ENCODE measurements around the gene KRTAP5-5.
"Not testable (repeated sequence)": the region's sequence is repeated elsewhere in the genome, so short reads cannot be mapped to it uniquely, and the experiment has no call there.

KRTAP5-5 gene

GRCh38 chr11:1660111-1660867 is 30.7 kb downstream of the KRTAP5-5 start:
- DNase-seq (ENCODE audit: low spot score) = no peak
- in situ Hi-C loops (cut with MboI; ENCODE audit: low pct_unique_long_range_greater_than_20kb, low sequenced_read_pairs, unreplicated experiment) = no loop called here
- TF ChIP-seq, protein P1, sequence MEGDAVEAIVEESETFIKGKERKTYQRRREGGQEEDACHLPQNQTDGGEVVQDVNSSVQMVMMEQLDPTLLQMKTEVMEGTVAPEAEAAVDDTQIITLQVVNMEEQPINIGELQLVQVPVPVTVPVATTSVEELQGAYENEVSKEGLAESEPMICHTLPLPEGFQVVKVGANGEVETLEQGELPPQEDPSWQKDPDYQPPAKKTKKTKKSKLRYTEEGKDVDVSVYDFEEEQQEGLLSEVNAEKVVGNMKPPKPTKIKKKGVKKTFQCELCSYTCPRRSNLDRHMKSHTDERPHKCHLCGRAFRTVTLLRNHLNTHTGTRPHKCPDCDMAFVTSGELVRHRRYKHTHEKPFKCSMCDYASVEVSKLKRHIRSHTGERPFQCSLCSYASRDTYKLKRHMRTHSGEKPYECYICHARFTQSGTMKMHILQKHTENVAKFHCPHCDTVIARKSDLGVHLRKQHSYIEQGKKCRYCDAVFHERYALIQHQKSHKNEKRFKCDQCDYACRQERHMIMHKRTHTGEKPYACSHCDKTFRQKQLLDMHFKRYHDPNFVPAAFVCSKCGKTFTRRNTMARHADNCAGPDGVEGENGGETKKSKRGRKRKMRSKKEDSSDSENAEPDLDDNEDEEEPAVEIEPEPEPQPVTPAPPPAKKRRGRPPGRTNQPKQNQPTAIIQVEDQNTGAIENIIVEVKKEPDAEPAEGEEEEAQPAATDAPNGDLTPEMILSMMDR (IDR thresholded peaks at IDR 0.05; ENCODE audit: extremely low read depth, insufficient read depth, missing control alignments) = no peak

- DNase-seq (ENCODE audit: low spot score); in situ Hi-C loops (cut with MboI; ENCODE audit: low pct_unique_long_range_greater_than_20kb, low sequenced_read_pairs, unreplicated experiment): not testable (repeated sequence)
Measured at GRCh38 chr11:1661454-1662269, 32.1 kb downstream of the KRTAP5-5 start.

DNA sequence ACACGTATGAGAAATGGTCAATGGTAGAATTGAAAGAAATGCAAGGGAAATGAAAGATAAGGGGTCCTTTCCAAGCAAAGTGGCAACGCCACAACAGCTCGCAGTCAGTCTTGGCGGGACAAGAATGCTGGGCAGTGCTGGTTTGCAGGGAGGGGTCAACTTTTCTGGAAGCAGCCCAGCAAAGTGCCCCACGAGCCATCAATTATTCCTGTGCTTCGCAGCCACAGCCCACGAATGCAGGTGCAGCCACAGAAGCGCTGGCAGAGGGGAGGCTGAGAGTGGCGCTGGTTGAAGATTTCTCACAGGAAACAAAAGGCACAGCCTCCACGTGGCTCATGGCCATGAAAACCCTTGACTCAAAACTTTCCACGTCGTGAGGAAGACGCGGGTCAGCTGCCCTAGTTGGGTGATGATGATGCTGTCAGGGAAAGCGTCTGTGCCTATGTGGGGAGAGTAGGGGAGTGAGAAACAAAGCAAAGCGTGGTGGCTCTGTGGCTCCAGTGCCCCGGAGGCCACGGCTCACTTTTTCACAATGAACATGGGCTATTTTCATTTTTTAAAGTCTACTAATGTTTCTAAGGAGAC is 33.2 kb downstream of the KRTAP5-5 start:
- in situ Hi-C loops (cut with MboI; ENCODE audit: low pct_unique_long_range_greater_than_20kb, low sequenced_read_pairs, unreplicated experiment); DNase-seq (ENCODE audit: low spot score): not testable (repeated sequence)

- TF ChIP-seq, protein P1 (IDR thresholded peaks at IDR 0.05; ENCODE audit: extremely low read depth, insufficient read depth, missing control alignments) = no peak
- DNase-seq (ENCODE audit: low spot score) = no peak
- in situ Hi-C loops (cut with MboI; ENCODE audit: low pct_unique_long_range_greater_than_20kb, low sequenced_read_pairs, unreplicated experiment) = no loop called here
Measured at GRCh38 chr11:1665313-1665712, 35.7 kb downstream of the KRTAP5-5 start.

DNA sequence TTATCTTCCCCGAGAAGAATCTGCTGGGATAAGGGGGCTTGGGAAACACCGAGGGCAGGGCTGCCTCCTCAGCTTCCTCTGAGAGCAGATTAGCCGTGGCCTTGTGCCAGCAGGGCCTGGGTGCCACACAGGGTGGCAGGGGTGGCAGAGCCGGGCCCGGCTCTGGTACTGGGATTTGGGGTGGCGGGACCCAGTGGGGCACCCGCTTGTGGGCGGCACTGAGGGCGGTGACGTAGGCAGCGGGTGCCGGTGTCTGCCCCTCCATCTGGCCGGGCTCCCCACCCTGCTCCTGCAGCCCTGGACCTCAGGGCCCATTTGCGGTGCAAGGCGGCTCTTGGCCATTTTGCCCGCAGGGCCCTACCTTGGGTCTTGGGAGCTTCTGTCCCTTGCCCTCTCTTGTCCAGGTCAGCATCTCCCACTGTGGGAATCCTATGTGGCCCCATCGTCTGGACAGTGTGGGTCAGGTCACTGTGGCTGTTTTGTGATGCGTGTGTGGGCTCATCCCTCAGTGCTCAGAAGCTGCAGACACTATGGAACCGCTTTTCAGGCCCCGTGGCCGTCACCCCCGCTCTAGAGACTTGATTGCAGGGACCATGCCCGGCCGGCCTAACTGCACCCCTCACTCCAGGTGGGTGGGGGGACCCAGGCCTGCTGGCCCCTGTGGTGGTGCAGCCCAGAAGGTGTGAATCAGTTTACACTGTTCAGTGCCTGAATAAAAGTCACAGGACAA is 37.7 kb downstream of the KRTAP5-5 start:
- no peak for DNase-seq (ENCODE audit: low spot score)
- TF ChIP-seq, protein P1 (IDR thresholded peaks at IDR 0.05; ENCODE audit: extremely low read depth, insufficient read depth, missing control alignments) = no peak
- in situ Hi-C loops (cut with MboI; ENCODE audit: low pct_unique_long_range_greater_than_20kb, low sequenced_read_pairs, unreplicated experiment) = no loop called here

DNA sequence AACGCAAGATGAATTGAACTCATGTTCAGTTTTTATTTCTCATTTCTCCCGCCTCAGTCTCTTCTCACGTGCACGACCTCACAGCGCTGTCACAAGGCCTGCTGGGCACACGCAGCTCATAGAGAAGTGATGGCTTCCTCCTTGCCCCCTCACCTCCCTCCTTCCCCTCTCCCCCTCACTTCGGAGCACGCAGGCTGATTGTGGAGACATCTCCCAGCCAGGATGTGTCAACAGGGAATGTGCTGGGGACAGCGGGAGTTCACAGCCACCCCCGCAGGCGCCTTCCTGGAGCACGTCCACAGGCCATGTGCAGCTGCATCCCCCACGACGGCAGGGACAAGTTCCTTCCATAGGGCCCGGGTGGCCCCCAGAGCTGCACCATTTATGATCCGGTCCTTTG is 38.3 kb downstream of the KRTAP5-5 start:
- TF ChIP-seq, protein P1 (IDR thresholded peaks at IDR 0.05; ENCODE audit: extremely low read depth, insufficient read depth, missing control alignments) = no peak
- in situ Hi-C loops (cut with MboI; ENCODE audit: low pct_unique_long_range_greater_than_20kb, low sequenced_read_pairs, unreplicated experiment) = no loop called here
- DNase-seq (ENCODE audit: low spot score) = no peak

DNA sequence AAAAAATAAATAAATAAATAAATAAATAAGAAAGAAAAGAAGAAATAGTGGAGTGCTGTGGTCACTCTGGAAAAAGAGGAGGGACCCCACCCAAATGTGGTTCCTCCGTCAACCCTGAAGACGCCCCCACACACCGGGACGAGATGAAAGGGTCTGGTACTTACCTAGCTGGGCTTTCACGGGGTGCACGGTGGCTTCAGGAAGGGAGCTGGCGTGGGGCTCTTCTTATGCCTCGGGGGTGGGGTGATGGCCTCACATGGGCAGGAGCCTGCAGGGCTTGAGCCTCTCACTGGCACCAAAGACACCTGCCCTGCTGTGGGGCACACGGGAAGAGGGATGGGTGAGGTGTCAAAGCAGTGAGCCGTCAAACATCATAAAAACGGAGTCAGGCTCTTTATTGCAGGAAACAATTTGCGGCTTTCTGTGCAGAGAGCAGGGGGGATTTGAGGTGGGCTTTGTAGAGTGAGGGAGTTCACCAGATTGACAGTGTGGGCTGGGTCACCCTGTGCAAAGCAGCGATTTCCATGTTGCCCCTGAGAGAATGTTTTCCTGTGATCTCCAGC is 39.4 kb downstream of the KRTAP5-5 start:
- TF ChIP-seq, protein P1 (IDR thresholded peaks at IDR 0.05; ENCODE audit: extremely low read depth, insufficient read depth, missing control alignments) = no peak
- no peak for DNase-seq (ENCODE audit: low spot score)
- in situ Hi-C loops (cut with MboI; ENCODE audit: low pct_unique_long_range_greater_than_20kb, low sequenced_read_pairs, unreplicated experiment) = no loop called here

All from GM13977 (cell line).